ENCODE data around the gene ZNF554.
"Not testable (repeated sequence)": the region's sequence is repeated elsewhere in the genome, so short reads cannot be mapped to it uniquely, and the experiment has no call there.

The ZNF554 gene

DNA sequence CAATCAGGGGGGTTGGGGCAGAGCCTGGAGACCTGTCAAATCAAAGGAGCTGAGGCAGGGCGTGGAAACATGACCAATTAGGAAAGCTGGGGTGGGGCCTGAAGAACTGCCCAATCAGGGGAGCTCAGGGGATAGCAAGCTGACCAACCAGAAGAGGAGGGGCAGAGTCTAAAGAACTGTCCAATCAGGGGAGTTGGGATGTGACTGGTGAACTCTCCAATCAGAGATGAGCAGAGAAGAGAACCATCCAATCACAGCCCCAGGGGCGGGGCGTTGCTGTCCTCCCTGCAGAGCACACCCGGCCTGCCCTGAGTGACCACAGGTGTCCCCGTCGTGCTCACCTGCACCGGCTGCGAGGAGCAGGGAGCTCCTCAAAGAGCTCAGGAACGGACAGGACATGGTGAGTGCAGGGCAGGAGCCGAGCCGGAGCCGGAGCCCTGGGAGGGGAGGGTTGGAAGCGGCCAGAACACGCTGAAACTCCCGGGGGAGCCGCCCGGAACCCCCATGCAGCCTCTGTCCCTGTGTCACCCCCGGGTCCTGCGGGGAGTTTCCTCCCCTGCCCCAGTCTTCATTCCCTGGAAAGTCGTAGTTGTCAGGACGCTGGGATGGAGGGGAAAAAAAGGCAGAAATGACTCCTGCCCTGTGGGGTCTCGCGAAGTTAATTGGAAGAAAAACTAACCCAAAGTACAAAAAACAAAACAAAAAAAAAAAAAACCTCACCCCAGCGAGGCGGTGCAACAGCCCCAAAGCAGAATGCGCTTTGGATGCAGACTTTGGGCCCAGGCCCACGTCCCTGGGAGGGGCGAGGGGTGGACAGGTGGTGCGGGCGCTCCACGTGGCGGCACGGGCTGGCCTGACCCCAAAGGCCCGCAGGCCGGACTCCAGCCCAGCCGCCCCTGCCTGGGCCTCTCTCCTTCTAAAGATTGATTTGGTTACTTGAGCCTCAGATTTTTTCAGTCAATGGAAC is 47.6 kb downstream of the ZNF554 start, which contains the start of gene ZNF556:
Gene ZNF556, plus strand, starts transcription at position 311 of the 967 bp plus-strand sequence. Its CDS starts 87 bp downstream, at position 398.
- DNase-seq (ENCODE audit: low read depth, low spot score), result no peak

DNA sequence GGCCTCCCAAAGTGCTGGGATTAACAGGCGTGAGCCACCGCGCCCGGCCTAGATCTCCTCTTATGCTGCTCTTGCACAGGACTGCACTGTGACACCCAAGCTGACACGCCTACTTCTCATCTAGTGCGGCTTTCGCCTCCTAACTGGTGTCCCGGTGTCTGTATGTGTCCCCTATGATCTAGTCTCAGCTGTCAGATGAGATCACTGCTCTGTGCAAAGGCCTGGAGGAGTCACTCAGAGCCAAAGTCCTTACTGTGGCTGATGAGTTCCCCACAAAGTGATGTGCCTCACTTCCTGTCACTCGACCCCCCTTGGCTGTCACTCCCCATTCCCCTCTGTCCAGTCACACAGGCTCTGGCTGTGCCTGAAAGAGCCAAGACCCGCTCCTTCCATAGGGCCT is 50.0 kb downstream of the ZNF554 start:
- no peak for DNase-seq (ENCODE audit: low read depth, low spot score)

DNA sequence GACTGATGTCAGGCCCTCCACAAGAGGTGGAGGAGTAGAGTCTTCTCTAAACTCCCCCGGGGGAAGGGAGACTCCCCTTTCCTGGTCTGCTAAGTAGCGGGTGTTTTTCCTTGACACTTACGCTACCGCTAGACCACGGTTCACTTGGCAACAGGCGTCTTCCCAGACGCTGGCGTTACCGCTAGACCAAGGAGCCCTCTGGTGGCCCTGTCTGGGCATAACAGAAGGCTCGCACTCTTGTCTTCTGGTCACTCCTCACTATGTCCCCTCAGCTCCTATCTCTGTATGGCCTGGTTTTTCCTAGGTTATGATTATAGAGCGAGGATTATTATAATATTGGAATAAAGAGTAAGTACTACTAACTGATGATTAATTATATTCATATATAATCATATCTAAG is 52.5 kb downstream of the ZNF554 start:
- not testable (repeated sequence) for DNase-seq (ENCODE audit: low read depth, low spot score)

DNA sequence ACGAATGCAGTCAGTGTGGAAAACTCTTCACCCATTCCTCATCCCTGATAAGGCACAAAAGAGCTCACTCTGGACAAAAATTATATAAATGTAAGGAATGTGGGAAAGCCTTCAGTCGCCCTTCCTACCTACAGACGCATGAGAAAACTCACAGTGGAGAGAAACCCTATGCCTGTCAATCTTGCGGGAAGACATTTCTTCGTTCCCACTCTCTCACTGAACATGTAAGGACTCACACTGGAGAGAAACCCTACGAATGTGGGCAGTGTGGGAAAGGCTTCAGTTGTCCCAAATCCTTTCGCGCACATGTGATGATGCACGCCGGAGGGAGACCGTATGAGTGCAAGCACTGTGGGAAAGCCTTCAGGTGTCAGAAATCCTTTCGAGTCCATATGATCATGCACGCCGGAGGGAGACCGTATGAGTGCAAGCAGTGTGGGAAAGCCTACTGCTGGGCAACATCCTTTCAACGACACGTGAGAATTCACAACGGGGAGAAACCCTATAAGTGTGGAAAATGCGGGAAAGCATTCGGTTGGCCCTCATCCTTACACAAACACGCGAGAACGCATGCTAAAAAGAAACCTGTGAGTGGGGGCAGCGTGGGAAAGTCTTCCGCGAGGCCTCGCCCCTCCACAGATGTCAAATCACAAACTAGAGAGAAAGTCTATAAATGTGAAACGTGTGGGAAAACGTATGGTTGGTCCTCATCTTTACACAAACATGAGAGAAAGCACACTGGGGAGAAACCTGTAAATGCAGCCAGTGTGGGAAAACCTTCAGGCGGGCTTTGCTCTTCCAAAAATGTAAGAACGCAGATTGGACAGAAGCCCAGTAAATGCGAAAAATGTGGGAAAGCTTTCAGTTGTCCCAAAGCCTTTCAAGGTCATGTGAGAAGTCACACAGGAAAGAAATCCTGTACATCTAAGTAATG is 58.0 kb downstream of the ZNF554 start:
- DNase-seq (ENCODE audit: low read depth, low spot score), result no peak

DNA sequence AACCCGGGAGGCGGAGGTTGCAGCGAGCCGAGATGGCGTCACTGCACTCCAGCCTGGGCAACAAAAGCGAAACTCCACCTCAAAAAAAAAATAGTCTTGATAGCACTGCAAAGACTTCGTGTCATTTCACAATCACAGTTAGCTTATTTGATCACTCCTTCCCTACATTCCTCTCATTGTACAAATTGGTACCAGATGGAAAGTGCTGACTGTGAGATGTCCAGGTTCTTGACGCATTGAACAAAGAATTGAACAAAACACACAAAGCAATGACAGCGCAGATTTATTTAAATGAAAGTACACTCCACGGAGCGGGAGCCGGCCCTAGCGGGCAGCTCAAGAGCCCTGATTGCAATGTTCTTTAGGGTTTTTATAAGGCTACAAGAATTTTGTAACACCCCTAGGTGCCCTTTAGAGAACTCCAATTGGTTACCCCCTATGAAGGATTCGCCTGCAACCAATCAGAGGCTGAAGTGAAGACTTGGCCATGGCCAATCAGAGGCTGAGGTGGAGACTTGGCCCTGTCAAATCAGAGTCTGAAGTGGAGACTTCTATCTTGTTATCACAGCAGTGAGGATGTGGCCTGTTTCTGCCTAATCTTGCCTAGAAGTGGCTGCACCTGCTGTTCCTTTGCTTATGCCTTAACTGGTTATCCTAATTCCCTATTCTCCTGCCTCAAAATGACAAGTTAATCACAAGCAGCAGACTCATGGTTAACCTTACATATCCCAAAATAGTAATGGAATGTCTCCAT is 64.2 kb downstream of the ZNF554 start:
- DNase-seq (ENCODE audit: low read depth, low spot score), result no peak

DNA sequence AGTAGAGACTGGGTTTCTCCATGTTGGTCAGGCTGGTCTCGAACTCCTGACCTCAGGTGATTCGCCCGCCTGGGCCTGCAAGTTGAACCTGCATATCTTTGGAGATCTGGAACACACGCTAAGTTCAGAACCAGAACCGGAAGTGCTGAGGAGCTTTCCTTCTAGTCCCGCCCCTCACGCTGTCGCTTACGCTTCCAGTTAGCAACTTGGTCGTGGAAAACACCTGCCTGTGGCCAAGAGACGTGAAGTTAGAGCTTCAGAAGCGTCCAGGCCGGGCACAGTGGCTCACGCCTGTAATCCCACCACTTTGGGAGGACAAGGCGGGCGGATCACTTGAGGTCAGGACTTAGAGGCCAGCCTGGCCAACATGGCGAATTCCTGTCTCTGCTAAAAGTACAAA is 66.1 kb downstream of the ZNF554 start:
- DNase-seq (ENCODE audit: low read depth, low spot score), result no peak
